ENCODE data around the gene ST8SIA5. TPM values are rescaled to one million over a fixed set of nuclear protein-coding genes. Genes with fewer than 3 reads are reported as not detected.

ST8SIA5 gene
- total RNA-seq, 1 donor from 2014 or later: 0.20 TPM

GRCh38 chr18:46718501-46719341, 38.1 kb downstream of the ST8SIA5 start:
- no peak for DNase-seq (ENCODE audit: low spot score in 2 of 2, unreplicated experiment in 2 of 2)
- Mint-ChIP-seq H3K9me3 (no peaks in the 10 kb centered on the region), H3K4me3 (no peak overlapping the region), H3K27ac (no peak overlapping the region), H3K4me1 (no peaks in the 10 kb centered on the region), H3K36me3 (no peaks in the 10 kb centered on the region), H3K27me3 (ENCODE audit: low read depth) (peaks cover 51% of the 10 kb centered on the region)
- TF ChIP-seq CTCF (IDR thresholded peaks at IDR 0.05; ENCODE audit: unreplicated experiment): no peak

- Mint-ChIP-seq H3K36me3 (no peaks in the 10 kb centered on the region), H3K27me3 (ENCODE audit: low read depth) (peaks cover 47% of the 10 kb centered on the region), H3K4me1 (no peaks in the 10 kb centered on the region), H3K27ac (no peak overlapping the region), H3K9me3 (no peaks in the 10 kb centered on the region), H3K4me3 (no peak overlapping the region)
- no peak for TF ChIP-seq CTCF (IDR thresholded peaks at IDR 0.05; ENCODE audit: unreplicated experiment)
- DNase-seq (ENCODE audit: low spot score in 2 of 2, unreplicated experiment in 2 of 2): no peak
These were observed 40.0 kb downstream of the ST8SIA5 start for GRCh38 chr18:46716827-46717226.

DNA sequence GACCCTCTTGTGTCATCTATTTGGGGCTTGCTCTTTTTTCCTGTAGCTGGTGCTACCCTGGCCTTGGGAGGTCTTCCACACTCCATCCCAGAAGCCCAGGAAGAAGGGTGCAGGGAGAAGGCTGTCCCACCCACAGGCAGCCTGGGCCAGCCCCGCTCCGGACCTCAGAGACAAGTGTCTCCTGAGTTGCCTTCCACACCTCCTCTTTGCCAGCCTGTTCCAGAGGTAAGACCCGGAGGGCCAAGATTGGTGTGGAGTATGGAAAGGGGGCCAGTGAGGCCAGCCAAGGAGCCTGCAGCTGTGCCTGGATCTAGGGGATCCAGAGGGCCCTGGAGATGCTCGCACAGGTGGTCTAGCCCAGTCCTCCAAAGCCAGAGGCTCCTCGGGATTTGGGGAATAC, 40.5 kb downstream of the ST8SIA5 start:
- no peak overlapping the region for H3K4me3 Mint-ChIP-seq
- peaks cover 2% of the 10 kb centered on the region for H3K4me1 Mint-ChIP-seq
- TF ChIP-seq CTCF (IDR thresholded peaks at IDR 0.05; ENCODE audit: unreplicated experiment): no peak
- no peak overlapping the region for H3K27ac Mint-ChIP-seq
- no peaks in the 10 kb centered on the region for H3K36me3 Mint-ChIP-seq
- no peak for DNase-seq (ENCODE audit: low spot score in 2 of 2, unreplicated experiment in 2 of 2)
- H3K9me3 Mint-ChIP-seq: no peaks in the 10 kb centered on the region
- H3K27me3 Mint-ChIP-seq (ENCODE audit: low read depth): peaks cover 43% of the 10 kb centered on the region

DNA sequence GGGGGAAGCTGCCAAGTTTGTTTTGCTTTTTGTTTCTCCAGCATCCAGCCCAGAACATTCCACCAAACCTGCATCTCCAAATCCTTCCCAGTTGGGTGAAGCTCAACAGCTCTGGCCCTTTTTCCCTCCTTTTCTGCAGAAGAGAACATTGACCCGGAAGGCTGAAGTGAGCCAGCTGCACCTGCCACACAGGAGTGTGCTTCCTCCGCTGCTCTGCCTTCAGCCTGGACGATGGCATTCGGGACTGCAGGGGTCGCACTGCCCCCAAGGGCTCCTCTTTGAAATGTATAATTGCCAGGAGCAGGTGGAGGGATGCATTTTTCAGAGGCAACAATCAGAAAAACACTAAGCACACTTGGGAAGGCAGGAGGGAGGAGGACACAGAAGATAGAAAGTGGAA, 41.8 kb downstream of the ST8SIA5 start:
- H3K27me3 Mint-ChIP-seq (ENCODE audit: low read depth): peaks cover 37% of the 10 kb centered on the region
- no peaks in the 10 kb centered on the region for H3K36me3 Mint-ChIP-seq
- no peak for TF ChIP-seq CTCF (IDR thresholded peaks at IDR 0.05; ENCODE audit: unreplicated experiment)
- no peak overlapping the region for H3K27ac Mint-ChIP-seq
- H3K9me3 Mint-ChIP-seq: no peaks in the 10 kb centered on the region
- peaks cover 2% of the 10 kb centered on the region for H3K4me1 Mint-ChIP-seq
- H3K4me3 Mint-ChIP-seq: no peak overlapping the region
- DNase-seq (ENCODE audit: low spot score in 2 of 2, unreplicated experiment in 2 of 2): no peak

- H3K4me3 Mint-ChIP-seq: no peak overlapping the region
- H3K9me3 Mint-ChIP-seq: no peaks in the 10 kb centered on the region
- no peak for TF ChIP-seq CTCF (IDR thresholded peaks at IDR 0.05; ENCODE audit: unreplicated experiment)
- H3K36me3 Mint-ChIP-seq: no peaks in the 10 kb centered on the region
- H3K27ac Mint-ChIP-seq: no peak overlapping the region
- H3K27me3 Mint-ChIP-seq (ENCODE audit: low read depth): peaks cover 23% of the 10 kb centered on the region
- no peak for DNase-seq (ENCODE audit: low spot score in 2 of 2, unreplicated experiment in 2 of 2)
- peaks cover 2% of the 10 kb centered on the region for H3K4me1 Mint-ChIP-seq
These were observed 44.4 kb downstream of the ST8SIA5 start for GRCh38 chr18:46712406-46712805.
